DOHH2 (cell line): ENCODE measurements around the gene INHBE.

ENCODE experiments used
- CTCF ChIP-seq: fragments of 200-600 bp; sonication (generic); IDR thresholded peaks from one replicate; pipeline ENCODE4 v1.5.1; 2014; ENCODE audit warnings: antibody characterized with exemption, mild to moderate bottlenecking, low read depth, low read length; ENCODE audit not compliant: poor library complexity, severe bottlenecking
- EZH2phosphoT487 ChIP-seq: fragments of 200-600 bp; sonication (generic); IDR thresholded peaks from 2 replicates; pipeline ENCODE4 v1.6.1; 2017; ENCODE audit warnings: borderline replicate concordance, mild to moderate bottlenecking, antibody characterized with exemption, low read length, moderate library complexity, mixed read lengths

- TF ChIP-seq EZH2phosphoT487 (no peak), CTCF (peak; percentile 79)
Measured at GRCh38 chr12:57476162-57476992, 21.3 kb downstream of the INHBE start.
